ENCODE measurements around the gene LCLAT1.

DNA sequence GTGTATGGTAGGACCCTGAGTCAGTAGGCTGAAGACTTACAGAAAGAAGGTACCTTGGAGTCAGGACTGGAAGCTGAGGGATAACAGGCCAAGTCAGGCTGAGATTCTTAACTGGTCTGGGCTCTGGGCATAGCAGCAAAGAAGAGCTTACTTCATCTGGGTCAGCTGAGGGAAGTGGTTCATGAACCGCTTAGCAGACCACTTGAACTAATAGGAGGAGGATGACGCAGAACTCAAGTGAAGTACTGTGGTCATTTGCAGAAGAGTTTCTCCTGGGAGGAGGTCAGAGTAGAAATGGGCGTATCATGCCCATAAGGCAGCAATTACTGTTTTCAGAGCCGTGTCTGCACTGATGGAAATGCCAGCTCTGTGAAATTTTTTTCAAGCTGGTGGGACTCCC is 164.5 kb downstream of the LCLAT1 start:
- TF ChIP-seq, protein P1, sequence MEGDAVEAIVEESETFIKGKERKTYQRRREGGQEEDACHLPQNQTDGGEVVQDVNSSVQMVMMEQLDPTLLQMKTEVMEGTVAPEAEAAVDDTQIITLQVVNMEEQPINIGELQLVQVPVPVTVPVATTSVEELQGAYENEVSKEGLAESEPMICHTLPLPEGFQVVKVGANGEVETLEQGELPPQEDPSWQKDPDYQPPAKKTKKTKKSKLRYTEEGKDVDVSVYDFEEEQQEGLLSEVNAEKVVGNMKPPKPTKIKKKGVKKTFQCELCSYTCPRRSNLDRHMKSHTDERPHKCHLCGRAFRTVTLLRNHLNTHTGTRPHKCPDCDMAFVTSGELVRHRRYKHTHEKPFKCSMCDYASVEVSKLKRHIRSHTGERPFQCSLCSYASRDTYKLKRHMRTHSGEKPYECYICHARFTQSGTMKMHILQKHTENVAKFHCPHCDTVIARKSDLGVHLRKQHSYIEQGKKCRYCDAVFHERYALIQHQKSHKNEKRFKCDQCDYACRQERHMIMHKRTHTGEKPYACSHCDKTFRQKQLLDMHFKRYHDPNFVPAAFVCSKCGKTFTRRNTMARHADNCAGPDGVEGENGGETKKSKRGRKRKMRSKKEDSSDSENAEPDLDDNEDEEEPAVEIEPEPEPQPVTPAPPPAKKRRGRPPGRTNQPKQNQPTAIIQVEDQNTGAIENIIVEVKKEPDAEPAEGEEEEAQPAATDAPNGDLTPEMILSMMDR (conservative IDR thresholded peaks at IDR 0.05; ENCODE audit: low read depth, low read length), result no peak
- no peak for TF ChIP-seq POLR2A (IDR thresholded peaks at IDR 0.05; ENCODE audit: low read depth, low read length)
- no peak for TF ChIP-seq MXI1 (IDR thresholded peaks at IDR 0.05; ENCODE audit: borderline replicate concordance, low read depth, low read length)
- no peak for TF ChIP-seq NFE2L2 (IDR thresholded peaks at IDR 0.05; ENCODE audit: low read depth, low read length)
- no peak for TF ChIP-seq RFX5 (IDR thresholded peaks at IDR 0.05; ENCODE audit: low read depth, low read length)
- no peak for TF ChIP-seq CEBPB (IDR thresholded peaks at IDR 0.05; ENCODE audit: low read depth, low read length)
- TF ChIP-seq RAD21 (IDR thresholded peaks at IDR 0.05; ENCODE audit: low read length), result no peak
- no peak for TF ChIP-seq BHLHE40 (IDR thresholded peaks at IDR 0.05; ENCODE audit: low read depth, low read length)
- no peak for TF ChIP-seq MAZ (IDR thresholded peaks at IDR 0.05; ENCODE audit: borderline replicate concordance, low read depth, low read length)
- no peak for TF ChIP-seq MAFK (IDR thresholded peaks at IDR 0.05; ENCODE audit: low read depth, low read length)
- no peak for TF ChIP-seq FOS (IDR thresholded peaks at IDR 0.05; ENCODE audit: low read depth, low read length)
